A549 treated with CORT108297 at 1 μM for 4 hours (cell line): ENCODE measurements around the gene NOTCH3. TPM values are rescaled to one million over a fixed set of nuclear protein-coding genes. Genes with fewer than 3 reads are reported as not detected.

Source experiments
- total RNA-seq: library from RNA; stranded (reverse); fragments of 200-300 nt; extraction: Qiagen RNA extraction; gene quantifications from 5 replicates; pipeline ENCODE4 v1.2.3, GENCODE V29; 2022

Gene NOTCH3
- 7.9 to 12.5 TPM (median 12.1 TPM) in 5 replicates for total RNA-seq

DNA sequence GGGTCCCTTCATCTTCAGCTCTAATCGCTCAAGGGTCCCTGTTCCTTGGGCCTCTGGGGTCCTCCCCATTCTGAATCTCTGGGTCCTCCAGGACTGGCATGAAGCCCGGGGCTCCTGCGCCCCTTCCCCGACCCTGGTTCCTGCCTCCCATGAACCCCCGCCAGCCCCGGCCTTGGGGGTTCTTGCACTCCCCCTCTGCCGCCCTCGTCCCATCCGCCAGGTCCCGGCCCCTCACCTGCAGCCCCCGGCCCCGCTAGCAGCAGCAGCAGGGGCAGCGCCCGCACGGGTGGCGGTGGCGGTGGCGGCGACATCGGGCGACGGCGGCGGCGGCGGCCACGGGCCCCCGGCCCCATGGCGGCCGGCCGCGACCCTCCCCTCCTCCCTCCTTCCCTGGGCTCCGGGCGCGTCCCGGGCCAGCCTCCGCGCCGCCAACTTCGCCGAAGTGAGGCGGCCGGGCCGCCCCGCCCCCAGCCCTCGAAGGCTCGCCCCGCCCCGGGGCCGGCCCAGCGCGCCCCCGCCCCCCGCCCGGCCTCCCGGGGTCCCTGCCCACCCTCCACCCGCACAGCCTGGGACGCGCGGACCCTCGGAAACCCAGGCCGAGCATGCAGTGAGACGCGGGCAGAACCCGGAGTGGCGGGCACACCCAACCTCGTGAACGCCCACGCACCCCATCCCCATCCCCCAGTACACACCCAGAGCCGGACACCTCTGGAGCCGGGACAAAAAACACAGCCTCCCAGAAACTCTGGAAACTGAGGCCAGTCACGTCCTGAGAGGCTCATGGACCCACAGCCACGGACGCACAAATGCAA lies at the start of gene NOTCH3:
Gene NOTCH3, minus strand, starts transcription at position 443 of the 812 bp plus-strand sequence. Its CDS starts 90 bp downstream, at position 353.

Other genes starting within 250 kb of the NOTCH3 start
- gene SLC1A6, start 221.1 kb downstream of the NOTCH3 start, total RNA-seq: not detected in 5 replicates
- gene CASP14, start 151.5 kb downstream of the NOTCH3 start, total RNA-seq: not detected in 5 replicates
- not detected in 5 replicates for gene OR1I1, start 118.8 kb downstream of the NOTCH3 start, total RNA-seq
- 12.4 to 18.4 TPM (median 16.3 TPM) in 5 replicates for gene SYDE1, start 93.6 kb downstream of the NOTCH3 start, total RNA-seq
- gene EPHX3, start 31.5 kb upstream of the NOTCH3 start, total RNA-seq: 0.06 to 0.12 TPM (median 0.07 TPM) in 3 of 5 replicates, not detected in the others
- 22.5 to 29.3 TPM (median 27.4 TPM) in 5 replicates for gene BRD4, start 131.5 kb upstream of the NOTCH3 start, total RNA-seq
- 16.3 to 18.9 TPM (median 17.9 TPM) in 5 replicates for gene AKAP8, start 178.8 kb upstream of the NOTCH3 start, total RNA-seq
- 35.9 to 41.3 TPM (median 37.9 TPM) in 5 replicates for gene AKAP8L, start 218.0 kb upstream of the NOTCH3 start, total RNA-seq
- gene WIZ, start 249.0 kb upstream of the NOTCH3 start, total RNA-seq: 14.4 to 24.0 TPM (median 22.8 TPM) in 5 replicates